AML-193 (cell line): ENCODE measurements around the gene MAPK8IP1.

Source experiments
- DNase-seq, 2 experiments: peaks; one replicate each; lab custom pipeline; 2025; lab: John Stamatoyannopoulos, UW

The MAPK8IP1 gene

DNA sequence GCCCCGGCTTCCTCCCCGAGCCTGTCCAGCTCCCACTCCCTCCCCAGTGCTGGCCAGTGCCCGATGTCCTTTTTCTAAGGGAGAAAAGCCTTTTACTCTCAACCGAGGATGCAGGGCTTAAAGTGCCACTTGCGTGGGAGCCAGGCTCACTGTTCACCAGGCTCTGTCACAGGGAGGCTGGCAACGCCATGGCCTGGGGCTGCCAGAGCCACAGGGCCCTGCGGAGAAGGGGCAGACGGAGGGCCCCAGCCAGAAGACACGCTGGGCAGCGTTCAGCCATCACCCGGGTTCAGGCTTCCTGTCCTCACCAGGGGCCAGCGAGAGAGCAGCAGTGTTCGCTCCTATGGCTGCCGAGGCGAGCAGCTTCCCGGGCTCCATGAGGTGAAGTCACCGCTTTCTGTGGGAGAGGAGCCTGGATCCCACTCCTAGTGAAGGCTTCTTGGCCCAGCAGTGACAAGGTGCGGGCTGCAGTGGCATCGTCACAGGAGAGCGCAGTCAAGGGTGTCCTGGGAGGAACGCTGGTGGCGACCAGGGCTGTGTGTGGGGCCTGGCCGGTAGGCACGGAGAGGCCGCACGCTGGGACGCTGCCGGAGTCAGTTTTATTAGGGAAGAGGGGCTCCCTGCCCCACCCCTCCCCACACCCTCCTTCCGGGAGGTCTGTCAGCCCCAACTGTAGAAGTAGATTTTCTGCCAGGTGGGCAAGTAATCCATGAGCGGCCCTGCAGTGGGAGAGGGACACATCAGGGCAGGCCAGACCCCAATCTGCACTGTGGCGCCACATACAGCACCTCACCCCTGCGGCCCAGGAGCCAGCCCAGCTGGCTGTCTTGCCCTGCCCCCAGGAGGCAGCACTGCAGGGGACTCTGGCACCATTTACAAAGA lies 24.4 kb downstream of the MAPK8IP1 start:
- no peak for DNase-seq

DNA sequence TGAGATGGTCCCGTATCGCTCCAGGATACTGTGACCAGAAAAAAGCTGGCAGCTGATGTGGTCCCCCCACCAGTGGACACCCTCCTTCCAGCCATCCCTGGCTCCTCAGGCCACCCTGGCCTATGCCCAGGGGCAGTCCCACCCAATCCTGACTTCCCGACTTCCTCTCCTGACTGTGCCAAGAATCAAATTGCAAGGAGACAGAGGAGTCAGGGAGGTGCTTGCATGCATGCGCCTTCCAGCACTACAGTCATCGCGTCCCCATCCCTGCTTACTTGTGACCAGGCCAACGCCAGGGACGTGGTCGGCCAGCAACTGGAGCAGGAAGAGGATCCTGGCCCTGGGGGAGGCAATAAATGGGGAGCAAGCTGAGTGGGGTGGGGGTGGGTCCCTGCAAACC lies 25.2 kb downstream of the MAPK8IP1 start:
- no peak for DNase-seq

DNA sequence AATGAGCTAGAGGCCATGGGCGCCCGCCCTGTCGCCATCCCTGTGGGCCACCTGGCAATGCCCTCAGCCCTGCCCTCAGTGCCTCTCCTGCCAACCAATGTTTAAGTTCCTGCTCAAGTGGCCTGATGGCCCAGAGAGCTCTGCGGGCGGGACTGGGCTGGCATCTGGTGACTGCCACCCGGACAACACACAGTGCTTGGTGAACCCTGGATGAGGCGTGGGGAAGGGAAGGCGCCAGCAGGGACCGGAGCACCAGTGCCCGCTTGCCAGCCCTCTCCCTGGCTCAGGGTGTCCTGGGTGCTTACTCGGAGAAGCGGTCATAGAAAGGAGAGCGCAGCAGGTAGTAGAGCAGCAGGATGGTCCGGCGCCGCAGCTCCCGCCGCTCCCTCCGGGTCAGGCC lies 28.1 kb downstream of the MAPK8IP1 start:
- DNase-seq, result no peak

DNA sequence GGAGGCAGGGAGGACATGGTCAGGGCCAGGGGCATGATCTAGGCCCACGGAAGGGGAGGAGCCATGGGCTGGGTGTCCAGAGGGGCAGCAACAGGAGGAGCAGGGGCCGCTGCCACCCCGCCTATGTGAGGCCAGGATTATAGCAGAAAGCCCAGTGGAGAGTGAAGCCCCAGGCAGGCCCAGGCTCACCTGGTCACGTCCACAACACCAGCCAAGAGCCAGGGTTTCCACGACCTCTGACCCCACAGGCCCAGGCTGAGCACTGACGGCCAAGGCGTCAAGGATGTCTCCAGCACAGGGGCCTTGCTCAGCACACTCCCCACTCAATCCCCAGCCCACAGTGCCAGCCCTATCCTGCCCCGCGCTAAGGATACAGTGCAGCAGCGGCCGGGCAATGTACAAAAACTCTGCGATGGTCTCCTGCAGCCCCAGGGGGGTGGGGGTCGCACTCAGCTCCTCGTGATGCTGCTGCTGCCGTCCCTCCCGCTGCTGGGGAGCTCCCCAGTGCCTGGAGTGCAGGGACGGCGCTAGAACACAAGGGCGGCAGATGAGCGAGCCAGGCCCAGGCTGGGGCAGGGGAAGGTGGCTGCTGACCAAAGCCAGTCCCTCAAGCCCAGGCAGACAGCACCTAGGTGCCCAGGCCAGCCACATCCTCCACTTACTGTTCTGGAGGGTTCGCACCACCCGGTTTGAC lies 28.6 kb downstream of the MAPK8IP1 start:
- DNase-seq, result no peak

DNA sequence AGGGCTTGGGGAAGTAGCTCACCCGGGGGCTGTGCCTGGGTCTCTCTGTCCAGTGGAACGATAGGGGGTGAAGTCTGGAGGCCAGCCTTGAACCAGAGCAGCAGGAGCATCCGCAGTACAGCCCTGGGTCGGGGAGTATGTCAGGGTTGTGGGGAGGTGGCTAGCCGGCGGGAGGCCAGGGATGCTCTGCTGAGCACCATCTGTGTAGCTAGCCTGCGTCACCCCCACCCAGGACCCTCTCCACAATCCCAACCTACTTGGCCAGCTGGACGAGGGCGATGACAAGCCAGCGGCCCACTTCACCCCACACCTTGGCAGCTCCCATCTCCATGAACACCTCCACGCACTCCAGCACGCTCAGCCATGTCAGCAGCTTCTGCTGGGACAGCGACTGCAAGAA lies 30.0 kb downstream of the MAPK8IP1 start:
- DNase-seq, result no peak

DNA sequence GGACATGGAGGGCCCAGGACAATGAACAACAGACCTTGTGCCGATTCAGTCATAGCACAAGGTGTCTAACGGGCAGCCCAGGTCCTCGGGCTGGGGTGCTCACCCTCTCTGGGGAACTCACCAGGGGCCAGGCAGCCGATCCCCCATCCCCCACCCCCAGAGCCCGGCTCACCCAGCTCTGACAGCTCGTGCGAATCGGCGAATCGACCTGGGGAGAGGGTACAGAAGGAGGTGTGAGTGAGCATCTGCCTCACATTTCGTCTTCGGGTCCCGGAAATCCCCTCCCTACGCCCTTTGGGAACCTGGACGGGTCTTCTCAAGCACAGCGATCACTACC lies 31.8 kb downstream of the MAPK8IP1 start:
- no peak for DNase-seq

DNA sequence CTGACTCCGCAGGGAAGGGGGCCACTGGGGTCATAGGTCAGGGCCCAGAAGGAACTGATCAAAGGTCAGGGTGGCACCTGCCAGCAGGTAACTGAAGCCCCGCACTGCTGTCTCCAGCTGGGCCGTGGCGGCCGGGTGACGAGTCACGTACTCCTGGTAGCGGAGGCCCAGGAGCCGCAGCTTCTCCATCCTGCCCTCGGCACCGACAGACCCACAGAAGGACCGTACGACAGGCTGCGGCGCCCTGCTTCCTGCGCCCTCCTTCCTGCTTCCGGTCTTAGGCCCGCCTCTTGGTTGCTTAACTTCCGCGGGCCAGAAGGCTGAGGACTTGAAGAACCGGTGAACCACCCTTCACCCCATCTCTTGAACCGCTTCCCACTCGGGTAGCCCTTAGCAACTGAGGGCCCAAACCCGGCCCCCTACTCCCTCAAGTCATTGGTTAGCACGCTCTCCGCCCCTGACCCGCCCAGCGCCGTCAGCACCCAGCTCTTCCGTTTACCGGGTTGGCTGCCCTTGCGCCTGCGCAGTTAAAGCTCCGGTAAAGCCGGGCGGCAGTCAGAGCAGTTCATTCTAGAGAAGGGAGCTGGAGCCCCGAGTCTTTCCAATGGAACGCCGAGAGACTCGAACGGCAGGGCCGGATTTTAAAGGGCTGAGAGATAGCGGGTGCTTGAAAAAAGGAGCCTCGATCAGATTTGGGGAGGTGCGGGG lies 32.3 kb downstream of the MAPK8IP1 start, which contains the start of gene PEX16:
TSS of gene PEX16 (minus strand) at position 255 of the 708 bp plus-strand sequence. CDS start at position 189, 66 bp downstream.
- DNase-seq, result peak; percentile 95 to 96

DNA sequence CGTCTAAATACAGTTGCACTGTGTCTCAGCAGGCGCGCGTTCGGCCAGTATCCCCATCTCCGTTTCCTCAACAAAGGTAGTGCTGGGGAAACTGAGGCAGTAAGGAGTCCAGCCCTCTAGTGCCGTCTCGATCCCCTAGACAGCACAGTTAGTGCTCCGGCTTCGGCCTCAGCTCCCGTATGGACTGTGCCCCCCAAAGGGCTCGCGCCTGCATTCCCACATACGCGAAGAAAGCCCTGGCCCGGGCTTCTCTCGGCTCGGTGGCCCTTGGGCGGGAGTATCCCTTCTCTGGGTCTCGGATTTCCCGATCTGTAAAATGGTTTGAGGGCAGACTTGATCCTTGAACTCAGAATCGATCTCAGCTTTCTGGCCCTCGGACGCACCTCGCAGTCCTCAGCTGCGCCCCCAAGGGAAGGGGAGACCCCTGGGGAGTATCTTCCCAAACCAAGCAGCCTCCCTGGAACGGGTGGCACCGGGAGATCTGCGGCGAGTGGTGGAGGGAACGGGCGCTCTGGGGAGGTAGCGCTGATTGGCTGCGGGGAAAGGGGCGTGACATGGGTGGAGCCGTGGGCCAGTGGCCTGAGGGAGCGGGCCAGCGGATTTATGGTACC lies 33.0 kb downstream of the MAPK8IP1 start:
- peak; percentile 46 to 59 for DNase-seq

DNA sequence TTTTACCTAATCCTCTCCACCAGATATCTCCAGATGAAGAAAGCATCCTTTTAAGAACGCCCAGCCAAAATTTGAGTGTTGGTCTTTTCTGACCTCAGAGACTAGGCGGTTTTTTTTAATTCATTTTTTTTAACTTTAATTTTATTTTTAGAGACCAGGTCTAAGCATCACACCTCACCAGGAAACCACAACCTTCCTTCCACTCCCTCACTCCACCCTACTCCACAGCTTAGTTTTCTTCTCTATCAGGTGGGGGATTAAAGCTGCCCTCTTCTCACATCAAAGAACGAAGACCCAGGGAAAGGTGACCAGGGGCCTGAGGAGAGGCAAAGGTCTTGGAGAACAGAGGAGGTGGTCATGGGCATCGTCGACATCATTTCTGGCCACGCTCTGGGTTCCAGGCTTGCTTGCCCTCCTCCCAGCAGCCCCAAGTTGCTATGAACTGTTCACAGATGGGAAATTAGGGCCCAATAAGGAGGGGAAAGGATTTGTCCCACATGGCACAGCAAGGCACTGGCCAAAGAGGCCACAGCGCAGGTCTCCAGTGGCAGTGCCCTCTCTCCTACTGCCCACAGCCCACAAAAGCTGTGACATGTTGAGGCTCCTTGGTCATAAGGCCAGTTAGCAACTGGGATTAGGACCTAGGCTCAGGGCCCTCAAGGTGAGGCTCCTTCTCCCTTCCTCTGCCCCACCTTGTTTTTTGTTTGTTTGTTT lies 33.7 kb downstream of the MAPK8IP1 start:
- no peak for DNase-seq

DNA sequence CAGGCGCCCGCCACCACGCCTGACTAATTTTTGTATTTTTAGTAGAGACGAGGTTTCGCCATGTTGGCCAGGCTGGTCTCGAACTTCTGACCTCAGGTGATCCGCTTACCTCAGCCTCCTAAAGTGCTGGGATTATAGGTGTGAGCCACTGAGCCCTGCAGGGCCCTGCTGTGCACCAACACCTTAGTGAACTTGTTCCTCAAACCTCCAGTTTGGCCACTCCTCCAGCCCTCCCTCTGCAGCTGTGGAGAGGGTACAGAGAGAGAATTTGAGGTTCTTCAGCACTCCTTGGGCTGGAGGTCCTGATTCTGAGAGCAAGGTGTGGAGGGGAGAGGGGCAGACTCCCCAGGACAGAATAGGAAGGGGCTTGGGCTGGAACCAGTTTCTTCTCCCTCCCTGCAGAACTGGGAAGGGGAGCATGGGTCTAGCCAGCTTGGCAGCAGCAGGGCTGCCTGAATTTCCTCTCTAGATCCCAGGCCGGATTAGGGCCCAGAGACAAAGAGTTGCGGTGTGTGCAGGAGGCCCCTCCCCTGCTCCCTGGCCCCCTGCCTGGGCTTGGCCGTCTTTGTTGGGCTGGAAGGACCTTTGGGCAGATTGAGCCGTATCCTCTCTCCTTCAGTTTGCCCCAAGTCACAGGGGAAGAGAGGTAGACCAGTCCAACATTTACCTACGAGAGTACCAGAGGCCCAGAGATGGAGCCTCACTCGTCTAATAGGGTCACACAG lies 34.5 kb downstream of the MAPK8IP1 start:
- DNase-seq, result no peak

DNA sequence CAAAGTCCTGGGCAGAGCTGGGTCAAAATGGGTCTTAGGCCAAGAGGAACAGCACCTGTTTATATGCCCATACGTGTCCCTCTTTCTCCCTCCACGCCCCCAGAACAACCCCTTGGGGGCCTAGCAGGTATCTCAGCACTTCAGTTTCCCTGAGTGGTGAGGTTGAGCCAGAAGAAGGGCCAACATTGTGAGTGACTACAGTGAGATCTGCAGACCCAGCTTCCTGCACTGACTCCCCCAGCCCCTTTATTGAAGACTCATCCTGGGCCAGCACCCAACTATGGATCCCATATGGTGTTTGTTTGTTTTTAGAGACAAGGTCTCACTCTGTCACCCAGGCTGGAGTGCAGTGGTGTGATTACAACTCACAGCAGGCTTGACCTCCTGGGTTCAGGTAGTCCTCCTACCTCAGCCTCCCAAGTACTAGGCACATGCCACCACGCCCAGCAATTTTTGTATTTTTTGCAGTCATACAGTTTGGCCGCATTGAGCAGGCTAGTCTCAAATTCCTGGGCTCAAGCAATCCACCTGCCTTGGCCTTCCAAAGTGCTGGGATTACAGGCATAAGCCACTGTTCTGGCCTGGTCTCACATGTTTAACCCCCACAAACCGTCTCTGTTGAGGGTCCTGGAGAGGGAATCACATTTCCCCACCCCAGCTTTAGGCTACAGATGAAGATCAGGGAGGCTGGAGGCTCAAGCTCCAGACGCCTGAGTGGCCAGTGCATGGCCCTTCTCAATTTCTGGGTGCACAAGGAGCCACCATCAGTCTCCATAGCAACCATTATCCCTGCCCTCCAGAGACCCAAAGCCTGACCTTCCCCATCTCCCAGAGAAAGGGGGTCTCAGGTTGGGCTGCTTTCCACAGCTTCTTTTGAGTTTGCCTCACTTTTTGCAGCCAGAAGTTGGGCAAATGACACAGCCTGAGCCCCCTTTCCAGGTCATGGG lies 35.4 kb downstream of the MAPK8IP1 start:
- no peak for DNase-seq

DNA sequence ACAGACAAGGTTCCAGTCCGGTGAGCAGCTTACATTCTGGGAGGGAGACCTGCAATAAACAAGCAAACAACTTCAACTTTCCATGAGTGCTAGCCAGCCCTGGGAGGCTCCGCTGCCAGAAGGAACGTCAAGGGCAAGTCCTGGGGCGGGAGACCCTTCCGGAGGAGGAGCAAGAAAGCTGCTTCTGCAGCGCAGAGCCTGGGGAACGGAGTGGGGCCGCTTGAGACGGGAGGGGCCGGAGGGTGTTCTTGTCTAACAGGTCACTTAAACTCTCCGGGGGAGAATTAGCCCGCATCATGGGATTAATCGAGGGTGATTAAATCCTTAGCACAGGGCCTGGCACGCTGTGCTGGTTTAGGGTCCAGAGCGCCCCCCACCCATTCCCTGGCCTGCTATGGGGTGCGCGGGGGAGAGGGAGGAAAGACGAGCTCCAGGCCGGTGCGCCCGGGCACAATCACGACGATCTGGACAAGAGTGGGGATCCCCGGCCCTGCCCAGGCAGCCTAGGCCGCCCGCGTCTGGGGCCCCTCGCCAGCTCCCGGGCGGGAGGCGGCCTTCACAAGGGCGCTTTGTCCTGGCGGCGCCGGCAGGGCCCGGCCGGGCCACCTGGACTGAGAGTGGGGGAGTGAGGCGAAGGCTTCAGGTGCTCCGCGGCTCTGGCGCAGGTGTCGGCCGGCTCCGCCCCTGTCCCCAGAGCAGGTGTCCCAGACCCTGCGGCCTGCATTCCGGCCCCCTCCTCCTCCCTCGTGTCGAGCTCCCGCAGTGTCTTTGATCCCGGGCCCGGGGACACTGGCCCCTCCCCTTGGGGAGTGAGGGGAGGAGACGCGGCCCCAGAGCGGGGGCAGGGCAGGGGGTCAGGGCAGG lies 36.3 kb downstream of the MAPK8IP1 start:
- no peak for DNase-seq

DNA sequence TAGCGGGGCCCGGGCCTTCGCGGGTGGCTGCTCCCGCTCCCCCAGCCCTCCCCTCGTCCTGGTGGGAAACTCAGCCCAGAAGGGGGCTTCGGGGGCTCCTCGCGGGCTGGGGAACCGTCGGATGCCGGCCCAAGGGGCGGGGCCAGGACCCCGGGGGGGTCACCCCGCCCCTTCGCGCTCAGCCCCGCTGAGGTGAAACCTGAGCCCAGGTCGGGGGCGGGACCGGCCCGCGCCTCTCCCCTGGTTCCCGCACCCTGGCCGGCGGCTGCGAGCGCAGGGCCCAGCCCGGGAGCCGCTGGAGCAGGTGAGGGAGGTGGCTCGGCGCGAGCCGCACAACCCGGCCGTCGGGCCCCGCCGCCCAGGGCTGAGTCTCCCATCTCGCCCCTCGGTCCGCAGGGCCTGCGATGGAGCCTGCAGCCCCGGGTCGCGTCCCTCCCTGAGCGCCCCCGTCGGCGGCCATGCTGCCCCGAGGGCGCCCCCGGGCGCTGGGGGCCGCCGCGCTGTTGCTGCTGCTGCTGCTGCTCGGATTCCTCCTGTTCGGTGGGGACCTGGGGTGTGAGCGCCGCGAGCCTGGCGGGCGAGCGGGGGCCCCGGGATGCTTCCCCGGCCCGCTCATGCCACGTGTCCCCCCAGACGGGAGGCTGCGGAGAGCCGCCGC lies 37.1 kb downstream of the MAPK8IP1 start, which contains the start of gene LARGE2:
TSS of gene LARGE2 (plus strand) at position 232 of the 658 bp plus-strand sequence. CDS start at position 459, 227 bp downstream.
- DNase-seq, result no peak

DNA sequence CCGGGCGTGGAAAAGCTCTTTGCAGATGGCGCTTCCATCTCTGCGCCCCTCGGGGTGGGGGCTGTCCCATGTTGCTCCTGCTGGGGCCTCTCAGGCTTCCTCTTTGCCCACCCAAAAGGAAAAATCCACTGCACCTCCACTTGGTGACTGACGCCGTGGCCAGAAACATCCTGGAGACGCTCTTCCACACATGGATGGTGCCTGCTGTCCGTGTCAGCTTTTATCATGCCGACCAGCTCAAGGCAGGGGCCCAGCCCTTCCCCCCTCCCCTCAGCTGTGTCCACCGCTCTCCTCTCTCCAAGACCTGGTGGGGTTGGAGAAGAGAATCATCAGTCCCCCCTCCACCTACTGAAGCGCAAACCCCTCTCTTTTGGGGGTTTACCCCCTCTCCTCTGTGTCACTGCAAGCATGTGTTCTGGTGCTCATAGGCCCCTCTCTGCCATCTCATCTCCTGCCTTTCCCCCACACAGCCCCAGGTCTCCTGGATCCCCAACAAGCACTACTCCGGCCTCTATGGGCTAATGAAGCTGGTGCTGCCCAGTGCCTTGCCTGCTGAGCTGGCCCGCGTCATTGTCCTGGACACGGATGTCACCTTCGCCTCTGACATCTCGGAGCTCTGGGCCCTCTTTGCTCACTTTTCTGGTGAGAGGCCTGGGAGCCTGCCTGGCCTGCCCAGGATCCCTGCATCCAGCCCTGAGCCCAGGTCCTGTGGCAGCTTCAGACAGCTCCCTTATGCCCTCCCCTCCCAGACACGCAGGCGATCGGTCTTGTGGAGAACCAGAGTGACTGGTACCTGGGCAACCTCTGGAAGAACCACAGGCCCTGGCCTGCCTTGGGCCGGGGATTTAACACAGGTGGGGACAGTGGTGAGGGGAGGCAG lies 38.8 kb downstream of the MAPK8IP1 start:
- DNase-seq, result no peak

DNA sequence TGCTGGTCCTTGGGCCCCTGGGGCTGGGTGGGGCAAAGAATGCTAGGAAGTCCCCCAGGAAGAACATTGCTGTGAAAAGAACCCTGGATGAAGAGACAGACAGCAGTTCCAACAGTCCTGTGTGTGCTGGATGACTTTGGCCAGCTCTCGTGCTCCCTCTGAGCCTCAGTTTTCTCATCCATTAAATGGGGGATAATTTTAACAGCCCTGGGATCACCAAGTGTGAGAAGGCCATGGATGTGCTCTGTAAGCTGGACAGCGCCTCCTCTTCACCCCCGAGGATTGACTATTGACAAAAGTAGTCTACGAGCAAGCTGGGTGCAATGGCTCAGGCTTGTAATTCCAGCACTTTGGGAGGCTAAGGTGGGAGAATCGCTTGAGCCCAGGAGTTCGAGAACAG lies 39.5 kb downstream of the MAPK8IP1 start:
- no peak for DNase-seq

DNA sequence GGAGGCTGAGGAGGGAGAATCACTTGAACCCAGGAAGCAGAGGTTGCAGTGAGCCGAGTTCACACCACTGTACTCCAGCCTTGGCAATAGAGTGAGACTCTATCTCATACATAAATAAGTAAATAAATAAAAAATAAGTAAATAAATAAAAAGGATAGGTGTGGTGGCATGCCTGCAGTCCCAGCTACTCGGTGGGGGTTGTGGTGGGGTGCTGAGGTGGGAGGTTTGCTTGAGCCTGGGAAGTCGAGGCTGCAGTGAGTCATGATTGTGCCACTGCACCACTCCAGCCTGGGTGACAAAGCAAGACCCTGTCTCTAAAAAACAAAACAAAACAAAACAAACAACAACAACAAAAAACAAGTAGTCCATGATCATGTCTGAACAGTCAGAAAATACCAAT lies 40.1 kb downstream of the MAPK8IP1 start:
- DNase-seq, result no peak

DNA sequence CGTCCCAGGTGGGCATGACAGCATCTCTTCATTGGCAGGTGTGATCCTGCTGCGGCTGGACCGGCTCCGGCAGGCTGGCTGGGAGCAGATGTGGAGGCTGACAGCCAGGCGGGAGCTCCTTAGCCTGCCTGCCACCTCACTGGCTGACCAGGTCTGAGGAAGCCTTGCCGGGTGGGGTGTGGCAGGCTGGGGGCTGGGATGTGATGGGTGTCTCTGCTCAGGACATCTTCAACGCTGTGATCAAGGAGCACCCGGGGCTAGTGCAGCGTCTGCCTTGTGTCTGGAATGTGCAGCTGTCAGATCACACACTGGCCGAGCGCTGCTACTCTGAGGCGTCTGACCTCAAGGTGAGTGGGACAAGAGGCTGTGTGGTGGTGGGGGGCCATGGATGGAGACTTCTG lies 40.5 kb downstream of the MAPK8IP1 start:
- no peak for DNase-seq
